Ascending aorta (tissue), 2 donors: ENCODE results near the gene FAM3D. TPM values are rescaled to one million over a fixed set of nuclear protein-coding genes. Genes with fewer than 3 reads are reported as not detected.

Experiments used
- DNase-seq, 2 donors: peaks; one replicate each; pipeline ENCODE4 v3.0.0-alpha.2; 2019; ENCODE audit warnings: low spot score in 2 of 2
- H3K27ac ChIP-seq, 2 donors: fragments of 200-600 bp; sonication (generic); one replicate each; pipeline ENCODE4 v1.5.1; 2016 to 2017; ENCODE audit warnings: mild to moderate bottlenecking in 1 of 2
- H3K27me3 ChIP-seq: fragments of 200-600 bp; sonication (generic); one replicate; pipeline ENCODE4 v1.5.1; 2017
- H3K36me3 ChIP-seq, 2 donors: fragments of 200-600 bp; sonication (generic); one replicate each; pipeline ENCODE4 v1.5.1; 2016
- H3K4me1 ChIP-seq, 2 donors: fragments of 200-600 bp; sonication (generic); one replicate each; pipeline ENCODE4 v1.5.1; 2016 to 2017; ENCODE audit warnings: mild to moderate bottlenecking in 1 of 2
- H3K4me3 ChIP-seq, 2 donors: fragments of 200-600 bp; sonication (generic); one replicate each; pipeline ENCODE4 v1.5.1; 2016 to 2017; ENCODE audit warnings: mild to moderate bottlenecking in 1 of 2
- H3K9me3 ChIP-seq, 2 donors: fragments of 200-600 bp; sonication (generic); one replicate each; pipeline ENCODE4 v1.5.1; 2016
- CTCF ChIP-seq, 3 experiments: fragments of 200-600 bp in 2 of 3; fragments of 450-650 bp in 1 of 3; sonication (generic) in 2 of 3; IDR thresholded peaks; one replicate each; pipeline ENCODE4 v1.5.1; 2016 to 2019; ENCODE audit warnings: antibody characterized with exemption in 3 of 3, mild to moderate bottlenecking in 1 of 3, moderate library complexity in 1 of 3
- intact Hi-C: fragments of 100-400 bp; cut with DNase I; formaldehyde crosslinking; loops from one replicate; pipeline ENCODE4 v1.15.1; 2023
- total RNA-seq: library from RNA; depleted of rRNA; stranded (reverse); fragments of >200 nt; gene quantifications from one replicate; pipeline ENCODE4 v1.1.0, GENCODE V29; 2016

The FAM3D gene
- total RNA-seq, 1 donor from 2014 or later = not detected

DNA sequence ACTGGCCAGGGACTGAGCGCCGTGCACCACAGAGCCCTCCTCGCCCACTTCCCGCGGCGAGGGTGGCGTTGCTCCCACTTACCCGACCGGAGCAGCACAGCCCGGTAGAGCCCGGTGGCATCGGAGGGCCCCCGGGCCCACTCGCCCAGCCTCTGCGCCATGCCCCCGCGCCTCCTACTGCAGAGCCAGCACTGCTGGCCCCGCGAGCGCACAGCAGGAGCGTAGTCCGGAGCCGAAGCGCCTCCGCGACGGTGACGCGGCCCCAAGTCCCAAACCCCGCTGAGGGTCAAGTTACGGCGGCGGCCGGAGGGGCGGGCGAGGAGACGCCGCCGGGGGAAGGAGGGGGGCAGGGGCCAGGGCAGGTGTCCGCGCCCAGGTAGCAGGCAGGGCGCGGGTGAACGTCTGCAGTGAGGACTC, 79.8 kb downstream of the FAM3D start:
- Histone ChIP-seq H3K9me3 (no peaks in the 10 kb centered on the region), H3K4me3 (peak overlapping the region; percentile 29 to 45), H3K4me1 (peaks cover 0 to 6% of the 10 kb centered on the region in 2 donors), H3K27ac (no peak overlapping the region), H3K36me3 (no peaks in the 10 kb centered on the region), H3K27me3 (peaks cover 8% of the 10 kb centered on the region)
- no peak for DNase-seq
- no peak for TF ChIP-seq CTCF (IDR thresholded peaks at IDR 0.05)
- intact Hi-C loops = no loop called here

GRCh38 chr3:58585994-58586393, 80.6 kb downstream of the FAM3D start:
- H3K4me3 ChIP-seq = peak overlapping the region; percentile 68 to 80
- no peak overlapping the region for H3K27ac ChIP-seq
- no peak for DNase-seq
- H3K9me3 ChIP-seq = no peaks in the 10 kb centered on the region
- peaks cover 0 to 6% of the 10 kb centered on the region in 2 donors for H3K4me1 ChIP-seq
- no peaks in the 10 kb centered on the region for H3K36me3 ChIP-seq
- peaks cover 8% of the 10 kb centered on the region for H3K27me3 ChIP-seq
- no peak for TF ChIP-seq CTCF (IDR thresholded peaks at IDR 0.05)
- intact Hi-C loops = no loop called here

DNA sequence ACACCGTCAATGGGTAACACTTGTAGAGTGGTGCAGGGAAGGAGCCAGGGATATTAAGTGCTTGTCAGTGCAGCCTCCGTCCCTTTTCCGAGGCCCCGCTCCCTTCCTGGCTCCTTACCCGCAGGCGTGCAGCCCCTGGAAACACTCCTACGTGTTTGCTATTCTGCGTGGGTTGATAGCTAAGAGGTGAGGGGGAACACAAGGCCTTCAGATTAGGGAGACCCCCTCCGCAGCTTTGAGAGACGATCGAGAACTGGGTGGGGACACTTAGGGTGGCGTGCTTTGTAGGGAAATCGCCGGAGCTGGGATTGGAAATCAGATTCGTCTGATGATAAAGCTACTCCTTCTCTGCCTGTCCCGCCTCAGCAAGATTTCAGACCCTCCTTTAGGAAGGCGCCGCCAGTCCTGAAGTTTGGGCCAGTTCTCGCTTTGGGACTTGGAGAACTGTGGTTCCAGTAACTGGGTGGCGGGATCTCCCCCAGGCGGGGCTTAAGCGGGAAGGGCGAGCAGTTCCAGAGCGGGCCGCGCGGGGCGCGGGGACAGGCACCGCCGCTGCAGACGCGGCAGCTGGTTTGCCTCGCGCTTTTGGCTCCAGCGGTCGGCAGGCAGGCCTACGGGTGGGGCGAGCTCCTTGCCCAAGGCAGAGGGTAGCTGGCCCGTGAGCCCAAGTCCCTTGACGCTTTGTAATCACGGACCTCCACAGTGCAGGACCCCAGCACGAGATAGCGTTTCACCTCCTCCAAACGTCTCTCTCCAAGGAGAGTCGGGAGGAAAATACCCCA, 81.4 kb downstream of the FAM3D start:
- peak overlapping the region; percentile 68 to 80 for H3K4me3 ChIP-seq
- H3K36me3 ChIP-seq = no peaks in the 10 kb centered on the region
- TF ChIP-seq CTCF (IDR thresholded peaks at IDR 0.05) = peak; percentile 71 to 90 (median 81)
- peak; percentile 26 to 90 for DNase-seq
- H3K27ac ChIP-seq = peak overlapping the region; percentile 60 to 64
- no peaks in the 10 kb centered on the region for H3K9me3 ChIP-seq
- peaks cover 0 to 6% of the 10 kb centered on the region in 2 donors for H3K4me1 ChIP-seq
- intact Hi-C loops = no loop called here
- H3K27me3 ChIP-seq = peaks cover 8% of the 10 kb centered on the region

- Histone ChIP-seq H3K4me1 (peaks cover 0 to 6% of the 10 kb centered on the region in 2 donors), H3K27ac (peak overlapping the region; percentile 60 to 64), H3K4me3 (peak overlapping the region; percentile 68 to 80), H3K36me3 (no peaks in the 10 kb centered on the region), H3K27me3 (peaks cover 8% of the 10 kb centered on the region), H3K9me3 (no peaks in the 10 kb centered on the region)
- no peak for TF ChIP-seq CTCF (IDR thresholded peaks at IDR 0.05)
- no peak for DNase-seq
- intact Hi-C loops = no loop called here
These were observed 81.9 kb downstream of the FAM3D start for GRCh38 chr3:58584690-58585004.

Other genes starting within 250 kb of the FAM3D start
- 30.7 TPM for gene PDHB, start 232.9 kb downstream of the FAM3D start, total RNA-seq
- 6.6 TPM for gene KCTD6, start 174.7 kb downstream of the FAM3D start, total RNA-seq
- 32.6 TPM for gene ACOX2, start 129.6 kb downstream of the FAM3D start, total RNA-seq
- gene FAM107A, start 89.4 kb downstream of the FAM3D start, total RNA-seq = 93.4 TPM